Measurements from ENCODE around the gene HPD. TPM values are rescaled to one million over a fixed set of nuclear protein-coding genes. Genes with fewer than 3 reads are reported as not detected.

Gene HPD
- total and polyA plus RNA-seq, 2 of the 4 experiments (the other 2 are of a cell fraction), result 0.15 to 0.18 TPM

GRCh38 chr12:121810234-121810817 is 48.3 kb downstream of the HPD start:
- H4K8ac ChIP-seq (ENCODE audit: low read depth in 2 of 2, low read length in 2 of 2), result no peak overlapping the region
- ATAC-seq (ENCODE audit: low read depth) (no peak), DNase-seq (no peak)
- H3K79me1 ChIP-seq (ENCODE audit: low read depth in 1 of 2, low read length in 2 of 2), result peaks cover 29 to 72% of the 10 kb centered on the region in 2 experiments
- H4K20me1 ChIP-seq (ENCODE audit: insufficient read depth, low read length), result peaks cover 67% of the 10 kb centered on the region
- H3K14ac ChIP-seq (replicated peaks; ENCODE audit: low read depth, low read length), result no peak overlapping the region
- no peak overlapping the region for H2BK5ac ChIP-seq (ENCODE audit: low read depth, low read length, poor library complexity, severe bottlenecking)
- ChIA-PET POLR2A (ENCODE audit: unreplicated experiment) (interaction anchor here (1.7 to 2.4 kb wide), 2 partner anchors 9 to 16 kb away, joined by 10 to 20 read pairs; partner anchors contain the start of gene RHOF), CTCF (interaction anchor here (4.1 kb wide), 1 partner anchor 16 kb away, joined by 49 read pairs; the partner anchor contains the start of gene RHOF)
- no peak overlapping the region for H3K4me3 ChIP-seq (ENCODE audit: insufficient read depth, low read depth, low read length)
- H3K4me1 ChIP-seq (ENCODE audit: control insufficient read depth, insufficient read depth, low read length), result peaks cover 23% of the 10 kb centered on the region
- H3K9me3 ChIP-seq (ENCODE audit: control insufficient read depth, insufficient read depth, low read length), result no peaks in the 10 kb centered on the region
- peaks cover 54% of the 10 kb centered on the region for H3K36me3 ChIP-seq (ENCODE audit: control insufficient read depth, insufficient read depth, low read length)
- WGBS, 2 experiments (ENCODE audit: extremely low coverage in 2 of 2, insufficient read length in 1 of 2), result 80% methylated on average over 19 of the region's 33 CpGs; no CpG with 5 or more reads in 1 of the 2 experiments
- no peak overlapping the region for H2AFZ ChIP-seq (replicated peaks; ENCODE audit: low read length, poor library complexity)
- no peak overlapping the region for H4K5ac ChIP-seq (ENCODE audit: low read depth, low read length)
- dilution Hi-C loops (cut with HindIII; ENCODE audit: low sequenced_read_pairs, unreplicated experiment), result no loop called here
- no peak overlapping the region for H3K23ac ChIP-seq (ENCODE audit: low read depth, low read length)
- no peak overlapping the region for H3K4me2 ChIP-seq (ENCODE audit: low read depth, low read length)
- H2AK9ac ChIP-seq (replicated peaks; ENCODE audit: low read depth, low read length, poor library complexity), result peak overlapping the region; percentile 23
- H3K9ac ChIP-seq (ENCODE audit: low read depth, low read length), result no peak overlapping the region
- no peaks in the 10 kb centered on the region for H3K27me3 ChIP-seq (ENCODE audit: control insufficient read depth, insufficient read depth, low read length)
- intact Hi-C loops (cut with micrococcal nuclease), result no loop called here
- no peak overlapping the region for H2AK5ac ChIP-seq (ENCODE audit: low read depth, low read length)
- in situ Hi-C loops (cut with MboI; ENCODE audit: low sequenced_read_pairs), result no loop called here
- no peak overlapping the region for H3K56ac ChIP-seq (ENCODE audit: extremely low read depth, insufficient read depth, low read length)
- H2BK120ac ChIP-seq (ENCODE audit: low read depth, low read length), result no peak overlapping the region
- no peak overlapping the region for H2BK20ac ChIP-seq (ENCODE audit: low read depth, low read length)
- no peak overlapping the region for H3K18ac ChIP-seq (ENCODE audit: low read depth, low read length)
- no peak overlapping the region for H3K4ac ChIP-seq (ENCODE audit: low read depth, low read length)
- TF ChIP-seq CTCF (conservative IDR thresholded peaks at IDR 0.05; ENCODE audit: low read depth, low read length) (no peak), CEBPB (IDR thresholded peaks at IDR 0.05; ENCODE audit: low read depth, low read length) (no peak), POLR2A (IDR thresholded peaks at IDR 0.05; ENCODE audit: low read depth, low read length) (no peak), BHLHE40 (IDR thresholded peaks at IDR 0.05; ENCODE audit: low read depth, low read length) (no peak), FOS (IDR thresholded peaks at IDR 0.05; ENCODE audit: low read depth, low read length) (no peak), SMC3 (IDR thresholded peaks at IDR 0.05; ENCODE audit: low read depth, low read length) (no peak), MAFK (IDR thresholded peaks at IDR 0.05; ENCODE audit: low read depth, low read length) (no peak), RFX5 (IDR thresholded peaks at IDR 0.05; ENCODE audit: low read depth, low read length) (no peak), MXI1 (IDR thresholded peaks at IDR 0.05; ENCODE audit: borderline replicate concordance, low read depth, low read length) (no peak), USF2 (IDR thresholded peaks at IDR 0.05; ENCODE audit: low read depth, low read length) (no peak), RAD21 (IDR thresholded peaks at IDR 0.05; ENCODE audit: low read length) (no peak), MAZ (IDR thresholded peaks at IDR 0.05; ENCODE audit: borderline replicate concordance, low read depth, low read length) (no peak), RCOR1 (IDR thresholded peaks at IDR 0.05; ENCODE audit: insufficient replicate concordance, low read length) (no peak), NFE2L2 (IDR thresholded peaks at IDR 0.05; ENCODE audit: low read depth, low read length) (no peak), CHD1 (IDR thresholded peaks at IDR 0.05; ENCODE audit: low read depth, low read length) (no peak)
- TF ChIP-seq, protein P1, sequence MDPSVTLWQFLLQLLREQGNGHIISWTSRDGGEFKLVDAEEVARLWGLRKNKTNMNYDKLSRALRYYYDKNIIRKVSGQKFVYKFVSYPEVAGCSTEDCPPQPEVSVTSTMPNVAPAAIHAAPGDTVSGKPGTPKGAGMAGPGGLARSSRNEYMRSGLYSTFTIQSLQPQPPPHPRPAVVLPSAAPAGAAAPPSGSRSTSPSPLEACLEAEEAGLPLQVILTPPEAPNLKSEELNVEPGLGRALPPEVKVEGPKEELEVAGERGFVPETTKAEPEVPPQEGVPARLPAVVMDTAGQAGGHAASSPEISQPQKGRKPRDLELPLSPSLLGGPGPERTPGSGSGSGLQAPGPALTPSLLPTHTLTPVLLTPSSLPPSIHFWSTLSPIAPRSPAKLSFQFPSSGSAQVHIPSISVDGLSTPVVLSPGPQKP (IDR thresholded peaks at IDR 0.05; ENCODE audit: borderline replicate concordance, low read depth, low read length), result no peak
- no peak overlapping the region for H4K91ac ChIP-seq (ENCODE audit: insufficient read depth, low read depth, low read length)
- no TSS peak for BruUV-seq (replicated peaks)
- no peak overlapping the region for H3K27ac ChIP-seq (ENCODE audit: insufficient read depth, low read length)
- H2BK15ac ChIP-seq (ENCODE audit: low read depth, low read length), result no peak overlapping the region
- no peaks in the 10 kb centered on the region for H3K9me1 ChIP-seq (ENCODE audit: insufficient read depth, low read length)
